Stimulated activated CD8-positive, alpha-beta memory T cell treated with anti-CD3 and anti-CD28 coated beads, Interleukin-15, amount 100 ng/mL, for 1 hour (primary cell): ENCODE data around the gene ADORA2A.

Source experiments
- DNase-seq: peaks from one replicate; pipeline ENCODE4 v3.0.0-alpha.2; 2020; ENCODE audit warnings: low read depth

Gene ADORA2A

GRCh38 chr22:24404561-24405275 is 22.7 kb upstream of the ADORA2A start:
- DNase-seq, result no peak

GRCh38 chr22:24405631-24406321 is 21.6 kb upstream of the ADORA2A start:
- no peak for DNase-seq

- DNase-seq, result no peak
Measured at GRCh38 chr22:24406322-24407277, 20.8 kb upstream of the ADORA2A start.

- DNase-seq, result no peak
Measured at GRCh38 chr22:24407278-24407665, 20.1 kb upstream of the ADORA2A start.

- no peak for DNase-seq
Measured at GRCh38 chr22:24407884-24408283, 19.5 kb upstream of the ADORA2A start.

GRCh38 chr22:24408630-24409029 is 18.8 kb upstream of the ADORA2A start:
- DNase-seq, result no peak

- no peak for DNase-seq
Measured at GRCh38 chr22:24409707-24410106, 17.7 kb upstream of the ADORA2A start.

- DNase-seq, result no peak
Measured at GRCh38 chr22:24410110-24410856, 17.1 kb upstream of the ADORA2A start.

- DNase-seq, result no peak
Measured at GRCh38 chr22:24411256-24412004, 16.0 kb upstream of the ADORA2A start.

GRCh38 chr22:24412274-24412673 is 15.1 kb upstream of the ADORA2A start:
- DNase-seq, result no peak

GRCh38 chr22:24413271-24413670 is 14.1 kb upstream of the ADORA2A start:
- no peak for DNase-seq

GRCh38 chr22:24413736-24414385 is 13.5 kb upstream of the ADORA2A start:
- DNase-seq, result no peak

GRCh38 chr22:24414523-24414922 is 12.9 kb upstream of the ADORA2A start:
- no peak for DNase-seq

- no peak for DNase-seq
Measured at GRCh38 chr22:24414984-24415945, 12.1 kb upstream of the ADORA2A start.

GRCh38 chr22:24416095-24416494 is 11.3 kb upstream of the ADORA2A start:
- no peak for DNase-seq

GRCh38 chr22:24416611-24417010 is 10.8 kb upstream of the ADORA2A start:
- no peak for DNase-seq

- DNase-seq, result no peak
Measured at GRCh38 chr22:24417200-24417599, 10.2 kb upstream of the ADORA2A start.

GRCh38 chr22:24417901-24418641 is 9.3 kb upstream of the ADORA2A start:
- DNase-seq, result no peak
